Activated T-cell treated with anti-CD3 and anti-CD28 coated beads for 1 hour (primary cell): ENCODE results near the gene GOLGA8M.
"Not testable (repeated sequence)": the region's sequence is repeated elsewhere in the genome, so short reads cannot be mapped to it uniquely, and the experiment has no call there.

ENCODE experiments used
- DNase-seq: peaks from one replicate; pipeline ENCODE4 v3.0.0-alpha.2; 2020; ENCODE audit warnings: low read depth

GOLGA8M gene, protein sequence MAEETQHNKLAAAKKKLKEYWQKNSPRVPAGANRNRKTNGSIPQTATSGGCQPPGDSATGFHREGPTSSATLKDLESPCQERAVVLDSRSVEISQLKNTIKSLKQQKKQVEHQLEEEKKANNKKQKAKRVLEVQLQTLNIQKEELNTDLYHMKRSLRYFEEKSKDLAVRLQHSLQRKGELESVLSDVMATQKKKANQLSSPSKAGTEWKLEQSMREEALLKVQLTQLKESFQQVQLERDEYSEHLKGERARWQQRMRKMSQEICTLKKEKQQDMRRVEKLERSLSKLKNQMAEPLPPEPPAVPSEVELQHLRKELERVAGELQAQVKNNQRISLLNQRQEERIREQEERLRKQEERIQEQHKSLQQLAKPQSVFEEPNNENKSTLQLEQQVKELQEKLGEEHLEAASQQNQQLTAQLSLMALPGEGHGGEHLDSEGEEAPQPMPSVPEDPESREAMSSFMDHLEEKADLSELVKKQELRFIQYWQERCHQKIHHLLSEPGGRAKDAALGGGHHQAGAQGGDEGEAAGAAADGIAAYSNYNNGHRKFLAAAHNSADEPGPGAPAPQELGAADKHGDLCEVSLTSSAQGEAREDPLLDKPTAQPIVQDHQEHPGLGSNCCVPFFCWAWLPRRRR

DNA sequence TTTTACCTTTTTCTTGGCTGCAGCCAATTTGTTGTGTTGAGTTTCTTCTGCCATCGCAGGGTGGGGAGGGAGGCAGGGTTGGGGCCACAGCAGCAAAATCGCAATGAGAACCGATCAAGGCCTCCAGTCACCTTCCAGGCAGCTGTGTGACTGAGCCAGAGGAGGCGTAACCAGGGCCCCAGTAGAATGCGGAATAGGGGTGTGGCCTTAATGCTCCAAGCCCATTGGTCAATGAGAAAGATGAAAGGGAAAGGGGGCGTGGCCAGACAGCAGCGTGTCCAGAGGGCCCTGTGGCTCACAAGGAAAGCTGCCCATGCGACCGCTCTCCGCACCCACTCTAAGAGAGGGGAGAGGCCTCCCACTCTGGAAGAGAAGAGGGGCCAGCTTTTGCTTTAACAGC is at the start of gene GOLGA8M:
Gene GOLGA8M (minus strand): TSS at position 152 of the 400 bp plus-strand sequence. CDS start 98 bp downstream, at position 54.
- DNase-seq: not testable (repeated sequence)

DNA sequence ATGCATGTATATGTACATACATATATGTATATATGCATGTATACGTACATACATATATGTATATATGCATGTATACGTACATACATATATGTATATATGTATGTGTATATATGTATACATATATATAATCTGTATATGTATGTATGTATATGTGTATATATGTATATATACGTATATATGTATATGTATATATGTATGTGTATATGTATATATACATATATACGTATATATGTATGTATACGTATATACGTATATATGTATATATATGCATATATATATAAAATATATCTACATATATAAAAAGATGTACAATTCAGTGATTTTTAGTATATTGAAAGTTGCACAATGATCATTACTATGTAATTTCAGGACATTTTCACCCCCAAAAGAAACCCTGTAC is 30.7 kb upstream of the GOLGA8M start:
- not testable (repeated sequence) for DNase-seq

DNA sequence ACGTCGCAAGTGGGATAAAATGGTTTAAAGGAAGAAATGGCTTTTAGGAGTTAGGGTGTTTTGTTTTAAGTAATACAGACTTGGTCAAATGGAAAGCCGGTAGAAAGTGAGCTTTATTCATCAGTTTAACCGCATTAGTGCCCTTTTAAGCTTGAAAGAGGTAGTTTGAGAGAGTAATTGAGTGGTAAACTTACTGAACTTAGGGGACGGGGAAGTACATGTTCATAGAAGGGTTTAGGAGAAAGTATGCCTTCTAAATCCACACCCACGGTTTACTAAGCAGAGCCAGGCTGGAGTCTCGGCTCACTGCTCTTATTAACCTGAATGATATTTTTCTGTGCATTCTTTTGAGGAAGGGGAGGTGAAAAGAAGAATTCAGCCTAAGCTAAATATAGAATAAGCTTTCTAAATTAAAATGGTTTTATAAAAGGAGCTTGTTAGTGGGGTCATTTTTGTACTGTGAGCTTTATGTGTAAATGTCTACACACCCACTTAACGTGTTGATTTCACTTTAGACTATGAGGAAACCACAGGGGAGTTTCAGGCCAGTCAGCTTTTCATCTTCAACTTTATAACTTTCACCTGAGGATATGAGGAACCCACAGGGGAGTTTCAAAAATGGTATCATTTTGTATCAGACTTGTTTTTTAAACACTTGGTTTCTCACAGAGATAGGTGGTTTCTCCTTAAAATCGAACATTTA is 26.5 kb upstream of the GOLGA8M start:
- DNase-seq: not testable (repeated sequence)

DNA sequence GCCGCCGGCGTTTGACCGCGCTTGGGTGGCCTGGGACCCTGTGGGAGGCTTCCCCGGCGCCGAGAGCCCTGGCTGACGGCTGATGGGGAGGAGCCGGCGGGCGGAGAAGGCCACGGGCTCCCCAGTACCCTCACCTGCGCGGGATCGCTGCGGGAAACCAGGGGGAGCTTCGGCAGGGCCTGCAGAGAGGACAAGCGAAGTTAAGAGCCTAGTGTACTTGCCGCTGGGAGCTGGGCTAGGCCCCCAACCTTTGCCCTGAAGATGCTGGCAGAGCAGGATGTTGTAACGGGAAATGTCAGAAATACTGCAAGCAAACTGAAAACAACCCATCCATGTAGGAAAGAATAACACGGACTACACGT is 26.0 kb upstream of the GOLGA8M start:
- DNase-seq: not testable (repeated sequence)

DNA sequence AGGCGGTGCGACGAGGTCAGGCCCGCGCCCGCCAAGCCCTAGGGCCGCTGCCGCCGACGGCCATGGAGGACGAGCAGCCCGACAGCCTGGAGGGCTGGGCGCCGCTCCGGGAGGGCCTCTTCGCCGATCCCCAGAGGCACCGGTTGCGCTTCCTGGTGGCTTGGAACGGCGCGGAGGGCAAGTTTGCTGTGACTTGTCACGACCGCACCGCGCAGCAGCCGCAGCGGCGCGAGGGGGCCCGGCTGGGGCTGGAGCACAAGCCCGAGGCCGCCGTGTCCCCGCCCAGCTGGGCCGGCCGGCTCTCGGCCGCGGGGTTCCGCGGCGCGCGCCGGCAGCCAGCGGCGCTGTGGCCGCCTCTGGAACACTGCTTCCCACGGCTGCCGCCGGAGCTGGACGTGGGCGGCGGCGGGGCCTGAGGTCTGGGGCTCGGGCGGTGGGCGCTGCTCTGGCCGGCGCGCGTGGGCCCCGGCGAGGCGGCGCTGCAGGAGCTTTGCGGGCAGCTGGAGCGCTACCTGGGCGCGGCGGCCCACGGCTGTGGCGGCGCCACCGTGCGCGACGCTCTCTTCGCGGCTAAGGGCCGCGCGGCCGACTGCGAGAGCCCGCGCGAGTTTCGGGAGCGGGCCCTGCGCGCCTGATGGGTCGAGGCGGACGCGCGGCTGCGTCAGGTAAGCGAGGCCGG is 25.4 kb upstream of the GOLGA8M start:
- peak; percentile 27 for DNase-seq

DNA sequence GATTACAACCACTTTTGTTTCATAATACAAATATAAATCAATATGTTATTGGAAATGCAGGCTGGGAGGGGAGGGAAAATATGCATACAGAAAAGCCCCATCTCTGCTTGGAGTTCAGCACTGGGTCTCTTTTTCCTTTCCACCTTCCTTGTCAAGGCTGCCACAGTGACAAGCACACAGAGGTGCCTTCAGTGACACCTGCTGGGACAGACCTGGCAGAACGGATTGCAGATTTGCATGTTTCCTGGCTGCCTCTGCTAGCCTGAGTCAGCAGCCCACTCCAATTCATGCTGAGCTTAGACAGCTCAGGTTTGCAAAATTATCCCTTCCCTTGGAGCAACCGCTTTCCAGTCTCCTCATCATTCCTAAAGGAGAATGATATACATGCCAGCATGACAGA is 15.8 kb upstream of the GOLGA8M start:
- peak; percentile 18 for DNase-seq

DNA sequence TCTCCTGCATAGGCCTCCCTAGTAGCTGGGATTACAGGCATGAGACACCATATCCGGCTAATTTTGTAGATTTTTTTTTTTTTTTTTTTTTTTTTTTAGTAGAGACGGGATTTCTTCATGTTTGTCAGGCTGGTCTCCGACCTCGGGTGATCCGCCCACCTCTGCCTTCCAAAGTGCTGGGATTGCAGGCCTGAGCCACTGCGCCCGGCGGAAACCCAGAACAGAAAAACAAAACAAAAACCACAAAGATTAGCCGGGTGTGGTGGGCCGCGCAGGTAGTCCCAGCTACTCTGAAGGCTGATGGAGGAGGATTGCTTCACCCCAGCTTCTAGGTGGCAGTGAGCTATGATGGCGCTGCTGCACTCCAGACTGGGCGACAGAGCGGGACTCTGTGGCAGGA is 14.8 kb upstream of the GOLGA8M start:
- not testable (repeated sequence) for DNase-seq

DNA sequence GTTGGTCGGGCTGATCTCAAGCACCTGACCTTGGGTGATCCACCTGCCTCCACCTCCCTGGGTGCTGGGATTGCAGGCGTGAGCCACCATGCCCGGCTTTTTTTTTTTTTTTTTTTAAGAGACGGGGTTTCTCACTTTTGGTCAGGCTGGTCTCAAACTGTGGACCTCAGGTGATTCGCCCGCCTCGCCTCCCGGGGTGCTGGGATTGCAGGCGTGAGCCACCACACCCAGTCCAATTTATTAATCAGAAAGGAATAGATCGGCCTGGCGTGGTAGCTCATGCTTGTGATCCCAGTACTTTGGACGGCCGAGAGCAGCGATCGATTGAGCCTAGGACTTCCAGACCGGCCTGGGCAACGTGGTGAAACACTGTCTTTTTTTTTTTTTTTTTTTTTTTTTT is 13.9 kb upstream of the GOLGA8M start:
- DNase-seq: no peak

DNA sequence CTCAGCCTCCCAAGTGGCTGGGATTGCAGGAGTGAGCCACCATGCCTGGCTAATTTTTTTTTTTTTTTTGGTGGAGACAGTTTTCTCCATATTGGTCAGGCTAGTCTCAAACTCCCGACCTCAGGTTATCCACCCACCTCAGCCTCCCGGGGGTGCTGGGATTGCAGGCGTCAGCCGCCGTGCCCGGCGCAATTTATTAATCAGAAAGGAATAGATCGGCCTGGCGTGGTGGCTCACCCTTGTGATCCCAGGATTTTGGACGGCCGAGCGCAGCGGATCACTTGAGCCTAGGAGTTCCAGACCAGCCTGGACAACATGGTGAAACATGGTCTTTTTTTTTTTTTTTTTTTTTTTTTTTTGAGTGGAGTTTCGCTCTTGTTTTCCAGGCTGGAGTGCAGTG is 13.3 kb upstream of the GOLGA8M start:
- DNase-seq: no peak

DNA sequence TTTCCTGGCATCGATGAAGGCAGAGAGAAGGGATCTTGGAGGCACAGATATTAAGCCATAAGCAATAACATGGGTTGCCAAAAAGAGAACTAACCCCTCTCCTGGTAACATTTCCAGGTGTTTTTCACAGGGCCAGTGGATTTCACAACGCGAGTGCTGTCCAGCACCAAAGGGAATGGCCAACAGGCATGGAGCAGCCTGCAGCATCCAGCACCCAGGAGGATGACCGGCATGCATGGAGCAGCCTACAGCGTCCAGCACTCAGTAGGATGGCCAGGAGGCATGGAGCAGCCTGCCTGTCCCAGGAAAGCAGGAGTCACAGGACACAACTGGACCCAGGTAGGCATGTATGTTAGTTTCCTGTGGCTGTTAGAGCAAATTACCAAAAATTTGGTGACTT is 11.8 kb upstream of the GOLGA8M start:
- not testable (repeated sequence) for DNase-seq

DNA sequence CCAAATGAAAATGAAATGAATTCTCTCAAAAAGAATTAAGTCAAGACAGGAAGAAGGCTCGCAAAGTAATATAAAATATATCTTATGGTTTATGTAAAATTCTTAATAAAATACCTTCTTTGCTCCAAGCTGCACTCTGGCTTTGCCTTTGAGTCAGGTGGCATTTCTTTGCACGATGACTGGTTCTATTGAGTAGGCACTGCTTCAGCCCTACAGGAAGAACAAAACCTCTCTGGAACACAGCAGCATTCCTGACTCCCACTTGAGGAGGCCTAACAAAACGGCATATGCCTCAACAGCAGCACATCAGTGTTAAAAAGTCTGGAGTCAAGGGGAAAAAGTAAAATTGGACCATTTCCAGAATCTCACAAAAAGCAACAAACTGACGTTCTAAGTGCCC is 7.4 kb upstream of the GOLGA8M start:
- DNase-seq: not testable (repeated sequence)

DNA sequence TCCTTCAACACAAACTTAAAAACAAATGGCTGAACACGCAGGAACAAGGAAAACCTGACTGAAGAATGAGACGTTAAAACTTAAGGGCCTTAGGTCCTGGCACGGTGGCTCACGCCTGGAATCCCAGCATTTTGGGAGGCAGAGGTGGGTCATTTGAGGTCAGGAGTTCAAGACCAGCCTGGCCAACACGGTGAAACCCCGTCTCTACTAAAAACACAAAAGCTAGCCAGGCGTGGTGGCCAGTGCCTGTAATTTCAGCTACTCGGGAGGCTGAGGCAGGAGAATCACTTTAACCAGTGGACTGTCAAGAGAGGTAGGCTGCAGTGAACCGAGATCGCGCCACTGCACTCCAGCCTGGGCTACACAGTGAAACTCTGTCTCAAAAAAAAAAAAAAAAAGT is 6.4 kb upstream of the GOLGA8M start:
- not testable (repeated sequence) for DNase-seq

DNA sequence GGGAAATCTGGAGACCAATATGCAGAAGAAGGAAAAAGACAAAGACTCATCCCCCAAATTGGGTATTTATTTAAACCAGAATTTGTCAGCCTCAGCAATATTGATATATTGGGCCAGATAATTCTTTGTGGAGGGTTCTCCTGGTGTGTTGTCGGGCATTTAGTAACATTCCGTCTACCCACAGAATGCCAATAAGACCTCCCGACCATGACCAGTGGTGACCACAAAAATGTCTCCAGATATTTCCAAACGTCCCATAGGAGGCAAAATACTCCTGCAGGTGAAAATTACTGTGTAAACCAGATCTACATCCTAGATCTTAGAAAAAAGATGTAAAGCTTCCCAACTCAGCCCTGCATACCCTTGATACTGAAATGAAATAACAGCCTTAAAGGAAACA is 2.0 kb upstream of the GOLGA8M start:
- DNase-seq: not testable (repeated sequence)

DNA sequence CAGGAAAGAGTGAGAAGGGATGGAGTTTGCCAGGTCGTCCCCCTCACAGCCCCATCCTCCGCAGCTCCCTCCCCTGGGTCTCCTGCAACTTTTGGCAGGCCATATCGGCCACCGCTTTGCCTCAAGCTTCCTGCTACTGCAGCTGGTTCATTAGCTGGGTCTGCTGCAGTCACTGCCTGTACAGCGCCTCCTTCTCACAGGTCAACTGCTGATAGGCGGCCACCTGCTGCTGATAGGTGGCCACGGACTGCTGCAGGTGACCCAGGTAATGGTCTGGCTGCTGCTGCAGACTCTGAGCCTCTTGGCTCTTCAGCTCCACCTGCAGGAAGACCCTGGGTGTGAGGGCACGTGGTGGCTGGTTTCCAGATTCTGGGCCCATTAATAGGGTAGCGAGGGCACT is 8.3 kb downstream of the GOLGA8M start:
- DNase-seq: not testable (repeated sequence)

DNA sequence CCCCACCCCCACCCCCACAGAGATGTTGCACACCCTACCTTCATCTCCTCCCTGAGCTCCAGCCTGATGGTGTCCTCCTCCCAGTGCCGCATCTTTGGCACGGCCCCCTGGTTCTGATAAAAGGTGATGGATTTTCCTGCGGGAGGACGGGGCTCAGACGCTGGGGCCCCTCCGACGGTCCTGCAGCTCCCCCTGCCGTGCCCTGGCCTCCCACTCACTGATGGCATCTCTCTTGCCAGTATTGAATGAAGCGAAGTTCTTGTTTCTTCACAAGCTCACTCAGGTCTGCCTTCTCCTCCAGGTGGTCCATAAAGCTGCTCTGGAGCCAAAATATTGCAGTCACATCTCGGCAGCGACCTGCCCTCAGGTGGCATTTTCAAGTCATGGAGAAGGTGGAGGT is 9.8 kb downstream of the GOLGA8M start:
- not testable (repeated sequence) for DNase-seq

DNA sequence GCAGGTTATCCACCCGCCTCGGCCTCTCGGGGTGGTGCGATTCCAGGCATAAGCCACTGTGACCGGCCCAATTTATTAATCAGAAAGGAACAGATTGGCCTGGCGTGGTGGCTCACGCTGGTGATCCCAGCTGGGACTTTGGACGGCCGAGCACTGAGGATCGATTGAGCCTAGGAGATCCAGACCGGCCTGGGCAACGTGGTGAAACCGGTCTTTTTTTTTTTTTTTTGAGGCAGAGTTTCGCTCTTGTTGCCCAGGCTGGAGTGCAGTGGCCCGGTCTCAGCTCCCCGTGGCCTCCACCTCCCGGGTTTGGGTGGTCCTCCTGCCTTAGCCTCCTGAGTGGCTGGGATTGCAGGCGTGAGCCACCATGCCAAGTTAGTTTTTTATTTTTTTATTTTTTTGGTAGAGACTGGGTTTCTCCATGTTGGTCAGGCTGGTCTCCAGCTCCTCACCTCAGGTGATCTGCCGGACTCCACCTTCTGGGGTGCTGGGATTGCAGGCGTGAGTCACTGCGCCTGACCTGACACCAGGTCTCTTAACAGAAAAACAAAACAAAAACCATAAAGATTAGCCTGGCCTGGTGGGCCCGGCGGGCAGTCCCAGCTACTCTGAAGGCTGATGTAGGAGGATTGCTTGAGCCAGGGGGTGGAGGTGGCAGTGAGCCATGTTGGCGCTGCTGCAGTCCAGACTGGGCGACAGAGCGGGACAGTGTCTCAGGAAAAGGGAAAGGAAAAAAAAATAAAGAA is 18.0 kb downstream of the GOLGA8M start:
- DNase-seq: not testable (repeated sequence)

DNA sequence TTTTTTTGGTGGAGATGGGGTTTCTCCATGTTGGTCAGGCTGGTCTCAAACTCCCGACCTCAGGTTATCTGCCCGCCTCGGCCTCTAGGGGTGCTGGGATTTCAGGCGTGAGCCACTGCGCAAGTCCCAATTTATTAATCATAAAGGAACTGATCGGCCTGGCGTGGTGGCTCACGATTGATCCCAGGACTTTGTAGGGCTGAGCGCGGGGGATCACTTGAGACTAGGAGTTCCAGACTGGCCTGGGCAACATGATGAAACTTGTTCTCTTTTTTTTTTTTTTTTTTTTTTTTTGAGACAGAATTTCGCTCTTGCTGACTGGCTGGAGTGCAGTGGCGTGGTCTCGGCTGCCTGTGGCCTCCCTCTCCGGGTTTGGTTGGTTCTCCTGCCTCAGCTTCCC is 19.2 kb downstream of the GOLGA8M start:
- not testable (repeated sequence) for DNase-seq

DNA sequence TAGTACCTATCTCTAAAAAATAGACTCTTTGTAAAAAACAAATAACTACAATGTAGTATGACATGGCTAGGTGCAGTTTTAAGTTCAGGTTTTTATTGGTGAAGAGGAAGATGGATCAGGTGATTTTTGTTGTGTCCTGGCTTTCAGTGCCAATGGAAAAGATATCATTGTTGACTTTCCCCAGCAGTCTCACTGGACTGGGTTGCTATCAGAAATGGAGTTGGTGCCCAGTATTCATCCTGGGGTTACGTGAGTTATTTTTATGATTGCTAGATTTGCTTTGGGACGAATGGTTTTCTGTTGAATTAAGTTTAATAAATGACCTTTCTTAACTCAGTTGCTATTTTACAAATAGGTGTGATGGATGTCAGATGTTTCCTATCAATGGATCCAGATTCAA is 38.7 kb downstream of the GOLGA8M start:
- DNase-seq: not testable (repeated sequence)

DNA sequence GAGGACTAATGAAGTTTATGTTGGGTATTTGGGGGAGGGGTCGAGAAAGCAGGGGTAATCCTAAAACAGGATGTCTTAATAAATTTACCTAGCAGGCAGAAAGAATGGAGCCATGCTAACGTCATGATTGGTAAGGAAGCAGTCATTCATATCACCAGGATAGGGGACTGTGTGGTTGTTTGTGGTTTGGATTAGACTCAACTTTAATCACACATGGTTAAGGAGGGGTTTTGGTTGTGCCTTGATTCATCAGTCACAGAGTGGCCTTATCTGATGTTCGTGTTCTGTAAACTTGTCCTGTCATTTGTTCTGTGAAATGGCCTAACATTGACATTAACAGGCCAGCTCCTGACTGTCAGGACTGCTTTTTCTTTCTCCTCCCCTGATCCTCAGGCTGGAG is 40.1 kb downstream of the GOLGA8M start:
- not testable (repeated sequence) for DNase-seq

DNA sequence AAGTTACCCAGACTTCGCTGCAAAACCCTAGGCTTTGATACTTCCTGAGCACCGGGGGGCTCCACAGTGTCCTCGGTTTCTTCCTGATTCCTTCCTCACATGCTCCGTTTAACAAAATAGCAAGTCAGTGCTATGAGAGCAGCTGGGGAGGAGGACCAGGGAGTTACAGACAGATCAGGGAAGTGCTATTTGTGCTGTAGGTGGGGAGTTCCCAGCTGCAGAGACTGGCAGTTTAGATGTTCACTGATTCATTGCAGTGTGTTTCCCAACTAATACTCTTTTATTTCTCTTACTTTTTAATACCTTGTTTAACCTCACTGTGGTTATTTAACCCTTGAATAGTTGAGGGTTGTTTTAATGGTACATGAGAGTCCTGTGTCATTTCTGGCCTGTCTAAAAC is 45.8 kb downstream of the GOLGA8M start:
- DNase-seq: not testable (repeated sequence)

DNA sequence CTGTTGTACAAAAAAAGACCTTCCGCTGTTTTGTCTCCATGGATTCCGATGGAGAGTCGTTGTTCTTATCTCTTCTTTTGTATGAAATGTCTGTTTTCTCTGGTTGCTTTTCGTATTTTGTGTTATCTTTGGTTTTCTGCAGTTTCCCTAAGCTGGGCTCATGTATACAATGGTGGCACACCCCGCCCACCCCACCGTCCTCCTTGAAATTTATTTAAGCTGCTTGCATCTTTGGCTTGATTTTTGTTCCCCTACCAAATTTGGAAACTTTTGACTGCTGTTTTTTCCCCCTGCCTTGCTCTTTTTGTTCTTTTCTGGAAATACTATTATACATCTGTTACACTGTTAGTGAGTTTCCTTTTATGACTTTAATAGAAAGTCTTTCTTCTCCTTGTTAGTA is 47.6 kb downstream of the GOLGA8M start:
- not testable (repeated sequence) for DNase-seq

DNA sequence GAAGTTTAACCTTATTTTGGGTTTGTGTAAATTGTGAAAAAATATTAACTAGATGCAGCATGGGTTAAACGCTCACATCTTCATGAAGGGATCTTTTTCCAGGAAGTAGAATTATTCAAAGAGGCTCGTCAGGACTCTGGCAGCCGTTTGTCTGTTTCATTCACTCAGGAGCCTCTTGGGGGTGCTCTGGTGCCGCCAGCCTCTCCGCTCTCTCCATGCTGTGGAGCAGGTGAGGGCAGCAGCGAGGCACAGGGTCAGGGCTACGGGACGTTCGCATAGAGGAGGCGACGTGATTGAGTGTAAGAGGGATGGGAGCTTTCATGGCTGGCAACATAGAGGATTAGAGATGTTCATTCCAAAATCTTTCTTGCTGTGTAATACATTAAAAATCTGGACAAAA is 48.5 kb downstream of the GOLGA8M start:
- DNase-seq: not testable (repeated sequence)
